ENCODE data around the gene SULF2. TPM values are rescaled to one million over a fixed set of nuclear protein-coding genes. Genes with fewer than 3 reads are reported as not detected.

SULF2 gene
- total and polyA plus RNA-seq, 2 of the 4 experiments (the other 2 are of a cell fraction) = 0.54 to 0.77 TPM

GRCh38 chr20:47800623-47801022 lies 15.3 kb upstream of the SULF2 start:
- no peaks in the 10 kb centered on the region for H3K9me3 ChIP-seq (ENCODE audit: control insufficient read depth, insufficient read depth, low read length)
- H2BK15ac ChIP-seq (ENCODE audit: low read depth, low read length) = no peak overlapping the region
- H3K14ac ChIP-seq (replicated peaks; ENCODE audit: low read depth, low read length) = no peak overlapping the region
- in situ Hi-C loops (cut with MboI; ENCODE audit: low sequenced_read_pairs) (no loop called here), dilution Hi-C loops (cut with HindIII; ENCODE audit: low sequenced_read_pairs, unreplicated experiment) (no loop called here), intact Hi-C loops (cut with micrococcal nuclease) (no loop called here)
- no peaks in the 10 kb centered on the region for H3K4me1 ChIP-seq (ENCODE audit: control insufficient read depth, insufficient read depth, low read length)
- no peak overlapping the region for H4K91ac ChIP-seq (ENCODE audit: insufficient read depth, low read depth, low read length)
- no peak overlapping the region for H3K23ac ChIP-seq (ENCODE audit: low read depth, low read length)
- no peak overlapping the region for H3K4me2 ChIP-seq (ENCODE audit: low read depth, low read length)
- H3K36me3 ChIP-seq (ENCODE audit: control insufficient read depth, insufficient read depth, low read length) = no peaks in the 10 kb centered on the region
- no peak overlapping the region for H2BK5ac ChIP-seq (ENCODE audit: low read depth, low read length, poor library complexity, severe bottlenecking)
- H4K5ac ChIP-seq (ENCODE audit: low read depth, low read length) = no peak overlapping the region
- ChIA-PET POLR2A (ENCODE audit: unreplicated experiment) (no interaction called here), CTCF (no interaction called here)
- BruUV-seq (replicated peaks) = no TSS peak
- H3K27ac ChIP-seq (ENCODE audit: insufficient read depth, low read length) = no peak overlapping the region
- no peak overlapping the region for H4K8ac ChIP-seq (ENCODE audit: low read depth in 2 of 2, low read length in 2 of 2)
- H2AK9ac ChIP-seq (replicated peaks; ENCODE audit: low read depth, low read length, poor library complexity) = no peak overlapping the region
- H2BK20ac ChIP-seq (ENCODE audit: low read depth, low read length) = no peak overlapping the region
- H3K4ac ChIP-seq (ENCODE audit: low read depth, low read length) = no peak overlapping the region
- H3K27me3 ChIP-seq (ENCODE audit: control insufficient read depth, insufficient read depth, low read length) = no peaks in the 10 kb centered on the region; the same call in 1 of the 2 replicates
- no peak overlapping the region for H2AK5ac ChIP-seq (ENCODE audit: low read depth, low read length)
- no peaks in the 10 kb centered on the region for H3K79me1 ChIP-seq (ENCODE audit: low read depth in 1 of 2, low read length in 2 of 2)
- no peaks in the 10 kb centered on the region for H4K20me1 ChIP-seq (ENCODE audit: insufficient read depth, low read length)
- H3K18ac ChIP-seq (ENCODE audit: low read depth, low read length) = no peak overlapping the region
- ATAC-seq (ENCODE audit: low read depth) (no peak), DNase-seq (no peak)
- no peak overlapping the region for H2AFZ ChIP-seq (replicated peaks; ENCODE audit: low read length, poor library complexity)
- no peak overlapping the region for H3K4me3 ChIP-seq (ENCODE audit: insufficient read depth, low read depth, low read length)
- H3K9me1 ChIP-seq (ENCODE audit: insufficient read depth, low read length) = no peaks in the 10 kb centered on the region
- TF ChIP-seq SMC3 (IDR thresholded peaks at IDR 0.05; ENCODE audit: low read depth, low read length) = no peak
- no peak for TF ChIP-seq RFX5 (IDR thresholded peaks at IDR 0.05; ENCODE audit: low read depth, low read length)
- no peak for TF ChIP-seq CEBPB (IDR thresholded peaks at IDR 0.05; ENCODE audit: low read depth, low read length)
- TF ChIP-seq CTCF (conservative IDR thresholded peaks at IDR 0.05; ENCODE audit: low read depth, low read length) = no peak
- TF ChIP-seq USF2 (IDR thresholded peaks at IDR 0.05; ENCODE audit: low read depth, low read length) = no peak
- H3K9ac ChIP-seq (ENCODE audit: low read depth, low read length) = no peak overlapping the region
- WGBS, 2 experiments (ENCODE audit: extremely low coverage in 2 of 2, insufficient read length in 1 of 2) = 54% methylated on average over 4 of the region's 11 CpGs; no CpG with 5 or more reads in 1 of the 2 experiments
- no peak overlapping the region for H2BK120ac ChIP-seq (ENCODE audit: low read depth, low read length)
- no peak overlapping the region for H3K56ac ChIP-seq (ENCODE audit: extremely low read depth, insufficient read depth, low read length)

Data from IMR-90 (cell line).